Thyroid gland (tissue), 4 donors: ENCODE results near the gene FBXL7.

Experiments used
- POLR2A ChIP-seq, 2 donors: fragments of 450-650 bp; IDR thresholded peaks; one replicate each; pipeline ENCODE4 v1.6.1; 2017; ENCODE audit warnings: antibody characterized with exemption in 2 of 2, mild to moderate bottlenecking in 2 of 2, moderate library complexity in 1 of 2
- TF ChIP-seq, protein P1 (sequence below), 6 experiments: fragments of 200-600 bp in 3 of 6; fragments of 450-650 bp in 3 of 6; sonication (generic) in 3 of 6; IDR thresholded peaks; one replicate each; pipeline ENCODE4 v1.5.1; 2016 to 2019; ENCODE audit warnings: antibody characterized with exemption in 6 of 6, mild to moderate bottlenecking in 2 of 6, inconsistent platforms in 1 of 6, moderate library complexity in 1 of 6

DNA sequence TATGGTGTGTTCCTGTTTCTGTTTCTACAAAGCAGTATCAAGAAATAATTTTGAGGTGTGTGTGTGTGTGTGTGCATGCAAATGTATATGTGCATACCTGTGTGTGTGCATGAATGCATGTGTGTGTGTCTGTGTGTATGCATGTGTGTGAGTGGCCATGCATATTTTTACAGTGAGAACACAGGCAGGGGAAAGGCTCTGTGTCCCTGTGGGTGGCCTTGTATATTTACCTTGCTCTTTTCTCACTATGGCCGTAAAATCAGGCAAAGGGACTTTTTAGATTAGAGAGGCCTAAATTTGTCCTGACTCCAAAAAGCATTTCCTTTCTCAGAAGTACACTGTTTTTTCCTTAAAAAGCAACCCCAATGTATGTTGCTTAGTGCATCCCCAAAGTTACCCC, 386.2 kb downstream of the FBXL7 start:
- TF ChIP-seq, protein P1, sequence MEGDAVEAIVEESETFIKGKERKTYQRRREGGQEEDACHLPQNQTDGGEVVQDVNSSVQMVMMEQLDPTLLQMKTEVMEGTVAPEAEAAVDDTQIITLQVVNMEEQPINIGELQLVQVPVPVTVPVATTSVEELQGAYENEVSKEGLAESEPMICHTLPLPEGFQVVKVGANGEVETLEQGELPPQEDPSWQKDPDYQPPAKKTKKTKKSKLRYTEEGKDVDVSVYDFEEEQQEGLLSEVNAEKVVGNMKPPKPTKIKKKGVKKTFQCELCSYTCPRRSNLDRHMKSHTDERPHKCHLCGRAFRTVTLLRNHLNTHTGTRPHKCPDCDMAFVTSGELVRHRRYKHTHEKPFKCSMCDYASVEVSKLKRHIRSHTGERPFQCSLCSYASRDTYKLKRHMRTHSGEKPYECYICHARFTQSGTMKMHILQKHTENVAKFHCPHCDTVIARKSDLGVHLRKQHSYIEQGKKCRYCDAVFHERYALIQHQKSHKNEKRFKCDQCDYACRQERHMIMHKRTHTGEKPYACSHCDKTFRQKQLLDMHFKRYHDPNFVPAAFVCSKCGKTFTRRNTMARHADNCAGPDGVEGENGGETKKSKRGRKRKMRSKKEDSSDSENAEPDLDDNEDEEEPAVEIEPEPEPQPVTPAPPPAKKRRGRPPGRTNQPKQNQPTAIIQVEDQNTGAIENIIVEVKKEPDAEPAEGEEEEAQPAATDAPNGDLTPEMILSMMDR (IDR thresholded peaks at IDR 0.05), result no peak
- TF ChIP-seq POLR2A (IDR thresholded peaks at IDR 0.05), result no peak
